Spleen (tissue), 7 donors: ENCODE data around the gene GBP2.

Experiments
- POLR2A ChIP-seq, 3 donors: fragments of 450-650 bp; IDR thresholded peaks; one replicate each; pipeline ENCODE4 v1.5.1; 2017; ENCODE audit warnings: antibody characterized with exemption in 3 of 3, mild to moderate bottlenecking in 1 of 3
- TF ChIP-seq, protein P1 (sequence below), 11 experiments: fragments of 200-600 bp in 7 of 11; fragments of 450-650 bp in 4 of 11; sonication (generic) in 4 of 11; IDR thresholded peaks in 8 of 11; conservative IDR thresholded peaks in 3 of 11; 1 replicate in 7 of 11; 2 replicates in 4 of 11; pipeline versions ENCODE4 v1.4.0 to v1.8.0; 2016 to 2021; ENCODE audit warnings: antibody characterized with exemption in 11 of 11, inconsistent platforms in 4 of 11, mild to moderate bottlenecking in 1 of 11
- donor health status: DM: no; HTN: no; CAD: no; lungs with moderate emphysema.
- donor health status: DM: no; HTN: no; CAD: no.
- donor health status: DM: no; HTN: no; CAD: no.

- TF ChIP-seq, protein P1, sequence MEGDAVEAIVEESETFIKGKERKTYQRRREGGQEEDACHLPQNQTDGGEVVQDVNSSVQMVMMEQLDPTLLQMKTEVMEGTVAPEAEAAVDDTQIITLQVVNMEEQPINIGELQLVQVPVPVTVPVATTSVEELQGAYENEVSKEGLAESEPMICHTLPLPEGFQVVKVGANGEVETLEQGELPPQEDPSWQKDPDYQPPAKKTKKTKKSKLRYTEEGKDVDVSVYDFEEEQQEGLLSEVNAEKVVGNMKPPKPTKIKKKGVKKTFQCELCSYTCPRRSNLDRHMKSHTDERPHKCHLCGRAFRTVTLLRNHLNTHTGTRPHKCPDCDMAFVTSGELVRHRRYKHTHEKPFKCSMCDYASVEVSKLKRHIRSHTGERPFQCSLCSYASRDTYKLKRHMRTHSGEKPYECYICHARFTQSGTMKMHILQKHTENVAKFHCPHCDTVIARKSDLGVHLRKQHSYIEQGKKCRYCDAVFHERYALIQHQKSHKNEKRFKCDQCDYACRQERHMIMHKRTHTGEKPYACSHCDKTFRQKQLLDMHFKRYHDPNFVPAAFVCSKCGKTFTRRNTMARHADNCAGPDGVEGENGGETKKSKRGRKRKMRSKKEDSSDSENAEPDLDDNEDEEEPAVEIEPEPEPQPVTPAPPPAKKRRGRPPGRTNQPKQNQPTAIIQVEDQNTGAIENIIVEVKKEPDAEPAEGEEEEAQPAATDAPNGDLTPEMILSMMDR (IDR thresholded peaks at IDR 0.05 in 8 of 11, conservative IDR thresholded peaks at IDR 0.05 in 3 of 11): no peak
- no peak for TF ChIP-seq POLR2A (IDR thresholded peaks at IDR 0.05)
Measured at GRCh38 chr1:89169166-89169565, 43.3 kb upstream of the GBP2 start.
